ENCODE data around the gene TNIK. TPM values are rescaled to one million over a fixed set of nuclear protein-coding genes. Genes with fewer than 3 reads are reported as not detected.

TNIK gene
- polyA plus RNA-seq, 1 of the 3 experiments (the other 2 are of a cell fraction): 19.4 TPM

DNA sequence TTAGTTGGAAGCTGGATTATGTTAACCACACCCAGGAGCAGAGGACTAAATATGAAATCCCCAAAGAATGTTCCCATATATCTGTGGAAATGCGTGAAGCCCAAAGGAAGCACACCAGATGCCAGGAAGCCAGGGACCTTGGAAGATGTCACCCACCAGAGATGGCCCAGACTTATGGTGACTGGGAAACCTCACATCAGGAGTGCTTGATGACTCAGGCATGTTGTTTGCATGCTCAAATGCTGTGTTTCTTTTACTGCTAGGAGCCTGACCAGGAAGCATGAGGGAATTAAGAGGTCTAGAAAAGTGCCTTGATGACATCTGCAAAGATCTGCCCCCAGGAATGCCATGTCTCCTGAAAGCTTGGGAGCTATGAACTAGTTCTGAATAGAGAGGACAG, 324.7 kb downstream of the TNIK start:
- Histone ChIP-seq H3K9ac (no peak overlapping the region), H3K4me3 (ENCODE audit: low read depth in 2 of 2, low read length in 1 of 2) (no peak overlapping the region), H3K9me2 (no peaks in the 10 kb centered on the region), H3K27me3 (ENCODE audit: insufficient read depth) (no peaks in the 10 kb centered on the region), H4K20me1 (ENCODE audit: insufficient read depth) (no peaks in the 10 kb centered on the region), H3K27ac (ENCODE audit: low read depth in 2 of 2, low read length in 1 of 2) (no peak overlapping the region), H3K79me2 (ENCODE audit: insufficient read depth) (no peaks in the 10 kb centered on the region), H3K36me3 (replicated peaks in 1 of 2; ENCODE audit: control insufficient read depth in 1 of 2, insufficient read depth in 2 of 2, low read length in 1 of 2) (peaks cover 16 to 30% of the 10 kb centered on the region in 2 experiments), H3K4me2 (no peak overlapping the region), H3K9me3 (no peaks in the 10 kb centered on the region), H2AFZ (ENCODE audit: low read depth) (no peak overlapping the region), H3F3A (replicated peaks; ENCODE audit: insufficient read depth) (peaks cover 16% of the 10 kb centered on the region), H3K4me1 (ENCODE audit: control insufficient read depth in 1 of 2, insufficient read depth in 2 of 2, low read depth in 1 of 2, low read length in 1 of 2) (peaks cover 0 to 11% of the 10 kb centered on the region in 2 experiments; a peak in 2 of 4 replicates)
- CTCF ChIA-PET: no interaction called here
- TF ChIP-seq GATA2 (CRISPR knock-in tag; IDR thresholded peaks at IDR 0.05) (no peak), TEAD4 (IDR thresholded peaks at IDR 0.05; ENCODE audit: borderline replicate concordance, insufficient read depth) (no peak), YY1 (IDR thresholded peaks at IDR 0.05; ENCODE audit: low read depth) (no peak), NRF1 (IDR thresholded peaks at IDR 0.05; ENCODE audit: low read depth, low read length) (no peak), GABPA (IDR thresholded peaks at IDR 0.05; ENCODE audit: low read depth) (no peak), FOXJ3 (CRISPR knock-in tag; IDR thresholded peaks at IDR 0.05) (no peak), RAD21 (IDR thresholded peaks at IDR 0.05; ENCODE audit: low read length) (no peak), RCOR1 (IDR thresholded peaks at IDR 0.05; ENCODE audit: low read length) (no peak), NFIC (IDR thresholded peaks at IDR 0.05; ENCODE audit: borderline replicate concordance) (no peak), TAF1 (IDR thresholded peaks at IDR 0.05; ENCODE audit: borderline replicate concordance, low read depth, low read length) (no peak)
- TF ChIP-seq, protein P1, sequence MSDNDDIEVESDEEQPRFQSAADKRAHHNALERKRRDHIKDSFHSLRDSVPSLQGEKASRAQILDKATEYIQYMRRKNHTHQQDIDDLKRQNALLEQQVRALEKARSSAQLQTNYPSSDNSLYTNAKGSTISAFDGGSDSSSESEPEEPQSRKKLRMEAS (IDR thresholded peaks at IDR 0.05; ENCODE audit: low read depth): no peak
- TF ChIP-seq, protein P2, sequence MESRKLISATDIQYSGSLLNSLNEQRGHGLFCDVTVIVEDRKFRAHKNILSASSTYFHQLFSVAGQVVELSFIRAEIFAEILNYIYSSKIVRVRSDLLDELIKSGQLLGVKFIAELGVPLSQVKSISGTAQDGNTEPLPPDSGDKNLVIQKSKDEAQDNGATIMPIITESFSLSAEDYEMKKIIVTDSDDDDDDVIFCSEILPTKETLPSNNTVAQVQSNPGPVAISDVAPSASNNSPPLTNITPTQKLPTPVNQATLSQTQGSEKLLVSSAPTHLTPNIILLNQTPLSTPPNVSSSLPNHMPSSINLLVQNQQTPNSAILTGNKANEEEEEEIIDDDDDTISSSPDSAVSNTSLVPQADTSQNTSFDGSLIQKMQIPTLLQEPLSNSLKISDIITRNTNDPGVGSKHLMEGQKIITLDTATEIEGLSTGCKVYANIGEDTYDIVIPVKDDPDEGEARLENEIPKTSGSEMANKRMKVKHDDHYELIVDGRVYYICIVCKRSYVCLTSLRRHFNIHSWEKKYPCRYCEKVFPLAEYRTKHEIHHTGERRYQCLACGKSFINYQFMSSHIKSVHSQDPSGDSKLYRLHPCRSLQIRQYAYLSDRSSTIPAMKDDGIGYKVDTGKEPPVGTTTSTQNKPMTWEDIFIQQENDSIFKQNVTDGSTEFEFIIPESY (IDR thresholded peaks at IDR 0.05; ENCODE audit: borderline replicate concordance, low read depth): no peak
- WGBS (ENCODE audit: low lambda C conversion rate): 100% methylated on average over 1 of the region's 1 CpG
- POLR2A ChIA-PET: no interaction called here
- DNase-seq: no peak

DNA sequence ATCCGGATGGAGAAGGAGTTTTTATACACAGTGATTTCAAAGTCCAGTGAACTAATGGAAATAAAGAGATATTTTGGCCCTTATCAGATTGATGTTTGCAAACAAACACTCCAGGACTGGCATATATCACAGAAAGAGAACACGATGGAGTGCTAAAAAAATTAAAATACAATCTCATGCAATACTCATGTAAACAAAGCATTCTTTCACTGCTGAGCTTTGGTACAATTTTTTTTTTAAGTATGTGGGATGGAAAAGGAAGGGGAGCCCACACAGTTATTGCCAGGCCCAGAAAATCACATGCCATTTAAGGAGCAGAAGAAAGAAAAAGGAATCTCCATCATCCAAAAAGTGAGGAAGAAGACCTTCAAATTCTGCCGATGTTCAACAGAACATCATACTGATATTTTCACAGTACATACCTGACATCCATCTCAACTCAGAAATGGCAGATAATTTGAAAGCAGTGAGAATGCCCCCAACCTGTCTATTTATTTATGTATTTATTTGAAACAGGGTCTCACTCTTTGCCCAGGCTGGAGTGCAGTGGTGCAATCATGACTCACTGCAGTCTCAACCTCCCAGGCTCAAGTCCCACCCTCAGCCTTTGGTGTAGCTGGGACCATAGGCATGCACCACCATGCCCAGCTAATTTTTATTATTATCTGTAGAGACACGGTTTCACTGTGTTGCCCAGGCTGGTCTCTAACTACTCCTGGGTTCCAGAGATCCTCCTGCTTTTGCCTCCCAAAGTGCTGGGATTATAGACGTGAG, 326.2 kb downstream of the TNIK start:
- Histone ChIP-seq H3K9me2 (no peaks in the 10 kb centered on the region), H3F3A (replicated peaks; ENCODE audit: insufficient read depth) (peaks cover 16% of the 10 kb centered on the region), H4K20me1 (ENCODE audit: insufficient read depth) (no peaks in the 10 kb centered on the region), H3K36me3 (replicated peaks in 1 of 2; ENCODE audit: control insufficient read depth in 1 of 2, insufficient read depth in 2 of 2, low read length in 1 of 2) (peaks cover 20 to 22% of the 10 kb centered on the region in 2 experiments), H3K9me3 (no peaks in the 10 kb centered on the region), H3K79me2 (ENCODE audit: insufficient read depth) (no peaks in the 10 kb centered on the region), H2AFZ (ENCODE audit: low read depth) (no peak overlapping the region), H3K4me3 (ENCODE audit: low read depth in 2 of 2, low read length in 1 of 2) (no peak overlapping the region), H3K27me3 (ENCODE audit: insufficient read depth) (no peaks in the 10 kb centered on the region), H3K9ac (no peak overlapping the region), H3K27ac (ENCODE audit: low read depth in 2 of 2, low read length in 1 of 2) (peak overlapping the region in 1 of 2 experiments; percentile 86; a peak in 2 of 4 replicates), H3K4me1 (ENCODE audit: control insufficient read depth in 1 of 2, insufficient read depth in 2 of 2, low read depth in 1 of 2, low read length in 1 of 2) (peaks cover 0 to 11% of the 10 kb centered on the region in 2 experiments; a peak in 2 of 4 replicates), H3K4me2 (no peak overlapping the region)
- TF ChIP-seq MEF2A (IDR thresholded peaks at IDR 0.05; ENCODE audit: borderline replicate concordance, low read depth) (no peak), TEAD4 (IDR thresholded peaks at IDR 0.05; ENCODE audit: borderline replicate concordance, insufficient read depth) (no peak), MXI1 (IDR thresholded peaks at IDR 0.05; ENCODE audit: low read depth, low read length) (no peak), FOSL2 (IDR thresholded peaks at IDR 0.05; ENCODE audit: borderline replicate concordance, low read depth) (no peak), RAD21 (IDR thresholded peaks at IDR 0.05; ENCODE audit: low read length) (no peak), ELF1 (IDR thresholded peaks at IDR 0.05) (no peak), GATA2 (CRISPR knock-in tag; IDR thresholded peaks at IDR 0.05) (no peak), SIN3A (IDR thresholded peaks at IDR 0.05; ENCODE audit: borderline replicate concordance, low read depth, low read length) (no peak), YY1 (IDR thresholded peaks at IDR 0.05; ENCODE audit: low read depth) (no peak), SMC3 (IDR thresholded peaks at IDR 0.05; ENCODE audit: low read depth, low read length) (no peak)
- TF ChIP-seq, protein P3, sequence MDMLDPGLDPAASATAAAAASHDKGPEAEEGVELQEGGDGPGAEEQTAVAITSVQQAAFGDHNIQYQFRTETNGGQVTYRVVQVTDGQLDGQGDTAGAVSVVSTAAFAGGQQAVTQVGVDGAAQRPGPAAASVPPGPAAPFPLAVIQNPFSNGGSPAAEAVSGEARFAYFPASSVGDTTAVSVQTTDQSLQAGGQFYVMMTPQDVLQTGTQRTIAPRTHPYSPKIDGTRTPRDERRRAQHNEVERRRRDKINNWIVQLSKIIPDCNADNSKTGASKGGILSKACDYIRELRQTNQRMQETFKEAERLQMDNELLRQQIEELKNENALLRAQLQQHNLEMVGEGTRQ (IDR thresholded peaks at IDR 0.05; ENCODE audit: borderline replicate concordance, low read depth, low read length): no peak
- TF ChIP-seq, protein P4, sequence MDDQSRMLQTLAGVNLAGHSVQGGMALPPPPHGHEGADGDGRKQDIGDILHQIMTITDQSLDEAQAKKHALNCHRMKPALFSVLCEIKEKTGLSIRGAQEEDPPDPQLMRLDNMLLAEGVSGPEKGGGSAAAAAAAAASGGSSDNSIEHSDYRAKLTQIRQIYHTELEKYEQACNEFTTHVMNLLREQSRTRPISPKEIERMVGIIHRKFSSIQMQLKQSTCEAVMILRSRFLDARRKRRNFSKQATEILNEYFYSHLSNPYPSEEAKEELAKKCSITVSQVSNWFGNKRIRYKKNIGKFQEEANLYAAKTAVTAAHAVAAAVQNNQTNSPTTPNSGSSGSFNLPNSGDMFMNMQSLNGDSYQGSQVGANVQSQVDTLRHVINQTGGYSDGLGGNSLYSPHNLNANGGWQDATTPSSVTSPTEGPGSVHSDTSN (IDR thresholded peaks at IDR 0.05): no peak
- no peak for DNase-seq
- ChIA-PET POLR2A (no interaction called here), CTCF (no interaction called here)
- 84% methylated on average over 5 of the region's 5 CpGs for WGBS (ENCODE audit: low lambda C conversion rate)
